OCI-LY1 (cell line): ENCODE measurements around the gene EYS.

Source experiments
- CTCF ChIP-seq: fragments of 200-600 bp; sonication (generic), shearing (Covaris generic); IDR thresholded peaks from 2 replicates; pipeline ENCODE4 v1.5.1; 2017; ENCODE audit warnings: mild to moderate bottlenecking, antibody characterized with exemption, low read length, moderate library complexity, mixed read lengths
- EZH2 ChIP-seq: fragments of 200-600 bp; sonication (generic), shearing (Covaris generic); IDR thresholded peaks from 2 replicates; pipeline ENCODE4 v1.8.0; 2017; ENCODE audit warnings: borderline replicate concordance, mixed run types, mild to moderate bottlenecking, antibody characterized with exemption, low read length, moderate library complexity, mixed read lengths

GRCh38 chr6:64258752-64259151 lies 1448.3 kb downstream of the EYS start:
- no peak for TF ChIP-seq CTCF
- TF ChIP-seq EZH2, result no peak
